CD14-positive monocyte (primary cell): ENCODE data around the gene TTLL8. TPM values are rescaled to one million over a fixed set of nuclear protein-coding genes. Genes with fewer than 3 reads are reported as not detected.

ENCODE experiments used
- DNase-seq, 3 donors: peaks; one replicate each; pipeline ENCODE4 v3.0.0-alpha.2; 2011 to 2022
- H2AFZ ChIP-seq: 2 replicates; pipeline ENCODE4 v1.6.0; 2012; ENCODE audit warnings: mild to moderate bottlenecking, low read depth, low read length, inconsistent platforms; ENCODE audit not compliant: insufficient read depth, poor library complexity, severe bottlenecking
- H3K27ac ChIP-seq, 2 donors: 1 replicate in 1 of 2; 2 replicates in 1 of 2; pipeline ENCODE4 v1.5.1; 2012 to 2013; ENCODE audit warnings: low read length in 2 of 2, control low read depth in 1 of 2, inconsistent platforms in 1 of 2, low read depth in 1 of 2, mild to moderate bottlenecking in 1 of 2
- H3K27me3 ChIP-seq, 2 donors: one replicate each; pipeline versions ENCODE4 v1.6.0 to v1.6.1; 2011 to 2013; ENCODE audit warnings: low read length in 2 of 2; ENCODE audit not compliant: control insufficient read depth in 2 of 2, insufficient read depth in 2 of 2
- H3K36me3 ChIP-seq, 2 donors: replicated peaks in 1 of 2; 1 replicate in 1 of 2; 2 replicates in 1 of 2; pipeline versions ENCODE4 v1.5.1 to v1.6.1; 2012 to 2013; ENCODE audit warnings: low read length in 2 of 2, control low read depth in 1 of 2, inconsistent platforms in 1 of 2, mild to moderate bottlenecking in 1 of 2; ENCODE audit not compliant: insufficient read depth in 2 of 2, control insufficient read depth in 1 of 2
- H3K4me1 ChIP-seq, 2 donors: 1 replicate in 1 of 2; 2 replicates in 1 of 2; pipeline versions ENCODE4 v1.5.1 to v1.6.1; 2012 to 2013; ENCODE audit warnings: low read length in 2 of 2, control low read depth in 1 of 2, inconsistent platforms in 1 of 2, mild to moderate bottlenecking in 1 of 2, moderate library complexity in 1 of 2; ENCODE audit not compliant: insufficient read depth in 2 of 2, control insufficient read depth in 1 of 2
- H3K4me2 ChIP-seq: replicated peaks from 2 replicates; pipeline ENCODE3; 2012; ENCODE audit warnings: low read length, moderate library complexity, mild to moderate bottlenecking; ENCODE audit not compliant: poor library complexity, severe bottlenecking; ENCODE audit errors: extremely low read depth
- H3K4me3 ChIP-seq, 3 experiments: fragments of 200-600 bp in 1 of 3; sonication (generic) in 1 of 3; replicated peaks in 1 of 3; 1 replicate in 2 of 3; 2 replicates in 1 of 3; pipeline ENCODE4 v1.5.1; 2011 to 2013; ENCODE audit warnings: low read length in 3 of 3, mild to moderate bottlenecking in 3 of 3, control low read depth in 2 of 3, low read depth in 2 of 3, inconsistent platforms in 1 of 3, moderate library complexity in 1 of 3
- H3K79me2 ChIP-seq: 2 replicates; pipeline ENCODE4 v1.6.0; 2012; ENCODE audit warnings: mild to moderate bottlenecking, control low read depth, inconsistent platforms, low read length, moderate library complexity; ENCODE audit not compliant: insufficient read depth
- H3K9ac ChIP-seq: 2 replicates; pipeline ENCODE4 v1.6.0; 2017; ENCODE audit warnings: low read length, mild to moderate bottlenecking; ENCODE audit not compliant: insufficient read depth, poor library complexity, severe bottlenecking
- H3K9me3 ChIP-seq, 2 donors: replicated peaks in 1 of 2; 1 replicate in 1 of 2; 2 replicates in 1 of 2; pipeline versions ENCODE4 v1.5.1 to v1.6.1; 2012 to 2013; ENCODE audit warnings: low read length in 2 of 2, control low read depth in 1 of 2; ENCODE audit not compliant: control insufficient read depth in 1 of 2, insufficient read depth in 1 of 2
- H4K20me1 ChIP-seq: 2 replicates; pipeline ENCODE4 v1.6.0; 2012; ENCODE audit warnings: mild to moderate bottlenecking, low read length, control low read depth, moderate library complexity; ENCODE audit not compliant: insufficient read depth
- H3K27ac Mint-ChIP-seq, 7 donors: one replicate each; pipeline ENCODE4 v1.8.0; 2020; ENCODE audit warnings: mild to moderate bottlenecking in 7 of 7, mixed read lengths in 7 of 7, moderate library complexity in 6 of 7, inconsistent platforms in 2 of 7
- H3K27me3 Mint-ChIP-seq, 3 donors: one replicate each; pipeline ENCODE4 v1.8.0; 2021 to 2022; ENCODE audit warnings: low read depth in 3 of 3, mild to moderate bottlenecking in 3 of 3, mixed read lengths in 3 of 3, moderate library complexity in 3 of 3, inconsistent platforms in 1 of 3
- H3K36me3 Mint-ChIP-seq, 2 donors: one replicate each; pipeline ENCODE4 v1.8.0; 2020; ENCODE audit warnings: mixed read lengths in 2 of 2, inconsistent platforms in 1 of 2, mild to moderate bottlenecking in 1 of 2
- H3K4me1 Mint-ChIP-seq: one replicate; pipeline ENCODE4 v1.8.0; 2020; ENCODE audit warnings: mild to moderate bottlenecking, mixed read lengths
- H3K4me3 Mint-ChIP-seq, 2 donors: one replicate each; pipeline ENCODE4 v1.8.0; 2020; ENCODE audit warnings: mild to moderate bottlenecking in 2 of 2, mixed read lengths in 2 of 2, moderate library complexity in 1 of 2
- H3K9me3 Mint-ChIP-seq, 7 donors: one replicate each; pipeline ENCODE4 v1.8.0; 2020 to 2022; ENCODE audit warnings: mixed read lengths in 7 of 7, mild to moderate bottlenecking in 6 of 7, moderate library complexity in 6 of 7, inconsistent platforms in 2 of 7
- CTCF ChIP-seq: fragments of 200-600 bp; IDR thresholded peaks from one replicate; pipeline ENCODE4 v1.8.0; 2022; ENCODE audit warnings: antibody characterized with exemption, mild to moderate bottlenecking
- WGBS: methylation state at CpG from one replicate; pipeline ENCODE4 v1.1.5; 2013; ENCODE audit warnings: missing lambda C conversion rate; ENCODE audit not compliant: insufficient coverage; 5-methylcytosine and 5-hydroxymethylcytosine counted together
- intact Hi-C, 2 donors: fragments of 100-400 bp; cut with micrococcal nuclease; formaldehyde crosslinking; loops; one replicate each; pipeline versions ENCODE4 v1.15.0 to v1.15.1; 2023
- polyA plus RNA-seq, 3 donors: library from polyadenylated mRNA; depleted of rRNA in 1 of 3; unstranded in 2 of 3; stranded (reverse) in 1 of 3; fragments of 300-500 nt in 2 of 3; fragments of >200 nt in 1 of 3; fragmentation: Illumina TruSeq in 2 of 3; gene quantifications; 1 replicate in 2 of 3; 2 replicates in 1 of 3; pipeline ENCODE4 v1.2.3, GENCODE V29; 2012 to 2021

The TTLL8 gene
- polyA plus RNA-seq, 3 donors = not detected

GRCh38 chr22:50061141-50061823 is 3.2 kb upstream of the TTLL8 start:
- peaks cover 16% of the 10 kb centered on the region for H3K4me1 Mint-ChIP-seq
- Histone ChIP-seq H3K9me3 (no peaks in the 10 kb centered on the region), H3K36me3 (no peaks in the 10 kb centered on the region), H2AFZ (peak overlapping the region; percentile 56), H3K27me3 (peaks cover 5 to 31% of the 10 kb centered on the region in 2 donors), H3K79me2 (no peaks in the 10 kb centered on the region), H3K9ac (no peak overlapping the region), H3K4me3 (peak overlapping the region in 2 of 3 experiments; percentile 6 to 51), H4K20me1 (no peaks in the 10 kb centered on the region), H3K4me2 (peak overlapping the region; percentile 57), H3K27ac (no peak overlapping the region), H3K4me1 (peaks cover 3 to 25% of the 10 kb centered on the region in 2 donors)
- peaks cover 8 to 17% of the 10 kb centered on the region in 2 donors for H3K36me3 Mint-ChIP-seq
- H3K4me3 Mint-ChIP-seq = peak overlapping the region; percentile 71 to 86
- no peak overlapping the region for H3K27ac Mint-ChIP-seq
- no peak for TF ChIP-seq CTCF
- 27% methylated on average over 26 of the region's 27 CpGs for WGBS
- intact Hi-C loops = no loop called here
- DNase-seq = no peak
- H3K27me3 Mint-ChIP-seq = peaks cover 23 to 38% (median 27%) of the 10 kb centered on the region in 3 donors
- peaks cover 0 to 4% (median 2%) of the 10 kb centered on the region in 7 donors for H3K9me3 Mint-ChIP-seq

GRCh38 chr22:50060441-50061140 is 2.5 kb upstream of the TTLL8 start:
- peak overlapping the region in 1 of 2 donors; percentile 86 for H3K4me3 Mint-ChIP-seq
- no peaks in the 10 kb centered on the region for H4K20me1 ChIP-seq
- peaks cover 5 to 31% of the 10 kb centered on the region in 2 donors for H3K27me3 ChIP-seq
- intact Hi-C loops = no loop called here
- DNase-seq = no peak
- H3K27me3 Mint-ChIP-seq = peaks cover 24 to 40% (median 27%) of the 10 kb centered on the region in 3 donors
- H3K36me3 ChIP-seq = no peaks in the 10 kb centered on the region
- H3K4me2 ChIP-seq = peak overlapping the region; percentile 57
- H2AFZ ChIP-seq = peak overlapping the region; percentile 56
- H3K27ac ChIP-seq = no peak overlapping the region
- peaks cover 8 to 14% of the 10 kb centered on the region in 2 donors for H3K36me3 Mint-ChIP-seq
- H3K27ac Mint-ChIP-seq = no peak overlapping the region
- H3K9ac ChIP-seq = no peak overlapping the region
- peaks cover 0 to 4% (median 2%) of the 10 kb centered on the region in 7 donors for H3K9me3 Mint-ChIP-seq
- no peaks in the 10 kb centered on the region for H3K9me3 ChIP-seq
- peaks cover 16% of the 10 kb centered on the region for H3K4me1 Mint-ChIP-seq
- peaks cover 3 to 25% of the 10 kb centered on the region in 2 donors for H3K4me1 ChIP-seq
- TF ChIP-seq CTCF = no peak
- no peaks in the 10 kb centered on the region for H3K79me2 ChIP-seq
- 92% methylated on average over 23 of the region's 28 CpGs for WGBS
- H3K4me3 ChIP-seq = no peak overlapping the region
